ENCODE results near the gene FAM81B. TPM values are rescaled to one million over a fixed set of nuclear protein-coding genes. Genes with fewer than 3 reads are reported as not detected.

FAM81B gene
- total and polyA plus RNA-seq, 4 donors, result not detected

DNA sequence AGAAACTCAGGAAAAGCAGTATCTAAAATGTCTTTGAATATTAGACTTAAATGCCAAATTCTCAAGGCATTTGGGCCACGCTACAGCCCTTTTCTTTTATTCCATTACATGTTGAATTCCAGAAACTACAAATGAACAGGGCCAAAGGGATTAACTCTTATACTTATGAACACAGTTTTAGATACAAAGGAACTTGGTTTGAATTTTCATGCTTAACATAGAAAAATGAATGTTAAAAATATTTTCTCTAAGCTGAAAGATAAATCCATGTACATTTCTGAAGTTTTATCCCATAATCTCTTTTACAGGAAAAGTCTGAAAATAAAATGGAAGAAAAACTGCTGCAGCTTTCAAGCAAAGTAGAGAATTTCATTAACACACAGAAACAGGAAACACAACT, 56.8 kb downstream of the FAM81B start (continued):
- TF ChIP-seq, protein P1, sequence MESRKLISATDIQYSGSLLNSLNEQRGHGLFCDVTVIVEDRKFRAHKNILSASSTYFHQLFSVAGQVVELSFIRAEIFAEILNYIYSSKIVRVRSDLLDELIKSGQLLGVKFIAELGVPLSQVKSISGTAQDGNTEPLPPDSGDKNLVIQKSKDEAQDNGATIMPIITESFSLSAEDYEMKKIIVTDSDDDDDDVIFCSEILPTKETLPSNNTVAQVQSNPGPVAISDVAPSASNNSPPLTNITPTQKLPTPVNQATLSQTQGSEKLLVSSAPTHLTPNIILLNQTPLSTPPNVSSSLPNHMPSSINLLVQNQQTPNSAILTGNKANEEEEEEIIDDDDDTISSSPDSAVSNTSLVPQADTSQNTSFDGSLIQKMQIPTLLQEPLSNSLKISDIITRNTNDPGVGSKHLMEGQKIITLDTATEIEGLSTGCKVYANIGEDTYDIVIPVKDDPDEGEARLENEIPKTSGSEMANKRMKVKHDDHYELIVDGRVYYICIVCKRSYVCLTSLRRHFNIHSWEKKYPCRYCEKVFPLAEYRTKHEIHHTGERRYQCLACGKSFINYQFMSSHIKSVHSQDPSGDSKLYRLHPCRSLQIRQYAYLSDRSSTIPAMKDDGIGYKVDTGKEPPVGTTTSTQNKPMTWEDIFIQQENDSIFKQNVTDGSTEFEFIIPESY (IDR thresholded peaks at IDR 0.05), result no peak
- TF ChIP-seq TAF1 (conservative IDR thresholded peaks at IDR 0.05) (no peak), FOXA1 (IDR thresholded peaks at IDR 0.05) (no peak)

- no peaks in the 10 kb centered on the region for H3K4me1 ChIP-seq (ENCODE audit: control insufficient read depth in 4 of 4, insufficient read depth in 4 of 4, low read length in 3 of 4)
- no peak for TF ChIP-seq GABPA (IDR thresholded peaks at IDR 0.05 in 1 of 2, conservative IDR thresholded peaks at IDR 0.05 in 1 of 2)
- no peak for DNase-seq (ENCODE audit: low spot score)
- no peak overlapping the region for H3K4me3 ChIP-seq (ENCODE audit: low read depth in 1 of 3, low read length in 3 of 3)
- H3K36me3 ChIP-seq (ENCODE audit: control insufficient read depth in 4 of 4, insufficient read depth in 3 of 4, low read depth in 1 of 4, low read length in 3 of 4), result no peaks in the 10 kb centered on the region
- no peak overlapping the region for H3K27ac ChIP-seq (ENCODE audit: low read depth in 1 of 2, low read length in 2 of 2)
- H3K27me3 ChIP-seq (ENCODE audit: control insufficient read depth in 4 of 4, insufficient read depth in 4 of 4, low read length in 3 of 4), result no peaks in the 10 kb centered on the region
- H3K9ac ChIP-seq (ENCODE audit: low read depth in 1 of 2, low read length in 2 of 2), result no peak overlapping the region
- H3K9me3 ChIP-seq (ENCODE audit: control insufficient read depth in 4 of 4, low read length in 3 of 4), result no peaks in the 10 kb centered on the region
These were observed 57.6 kb downstream of the FAM81B start for GRCh38 chr5:95448789-95449188.

GRCh38 chr5:95449460-95449859, 58.3 kb downstream of the FAM81B start:
- H3K9ac ChIP-seq (ENCODE audit: low read depth in 1 of 2, low read length in 2 of 2), result no peak overlapping the region
- no peak overlapping the region for H3K27ac ChIP-seq (ENCODE audit: low read depth in 1 of 2, low read length in 2 of 2)
- H3K9me3 ChIP-seq (ENCODE audit: control insufficient read depth in 4 of 4, low read length in 3 of 4), result no peaks in the 10 kb centered on the region
- no peak overlapping the region for H3K4me3 ChIP-seq (ENCODE audit: low read depth in 1 of 3, low read length in 3 of 3)
- H3K4me1 ChIP-seq (ENCODE audit: control insufficient read depth in 4 of 4, insufficient read depth in 4 of 4, low read length in 3 of 4), result no peaks in the 10 kb centered on the region
- no peak for DNase-seq (ENCODE audit: low spot score)
- H3K27me3 ChIP-seq (ENCODE audit: control insufficient read depth in 4 of 4, insufficient read depth in 4 of 4, low read length in 3 of 4), result no peaks in the 10 kb centered on the region
- H3K36me3 ChIP-seq (ENCODE audit: control insufficient read depth in 4 of 4, insufficient read depth in 3 of 4, low read depth in 1 of 4, low read length in 3 of 4), result no peaks in the 10 kb centered on the region
- 83% methylated on average over 2 of the region's 2 CpGs for WGBS
- TF ChIP-seq HNF4A (conservative IDR thresholded peaks at IDR 0.05) (no peak), HNF4G (IDR thresholded peaks at IDR 0.05) (no peak), RAD21 (IDR thresholded peaks at IDR 0.05) (no peak), GABPA (IDR thresholded peaks at IDR 0.05 in 1 of 2, conservative IDR thresholded peaks at IDR 0.05 in 1 of 2) (no peak), CTCF (IDR thresholded peaks at IDR 0.05; ENCODE audit: low read depth, low read length, missing input control) (no peak), FOXA2 (IDR thresholded peaks at IDR 0.05) (no peak), TAF1 (conservative IDR thresholded peaks at IDR 0.05) (no peak), JUND (IDR thresholded peaks at IDR 0.05) (no peak), FOXA1 (IDR thresholded peaks at IDR 0.05) (no peak), NR2F2 (IDR thresholded peaks at IDR 0.05) (no peak), EGR1 (IDR thresholded peaks at IDR 0.05; ENCODE audit: low read depth in 2 of 2) (no peak), SP1 (IDR thresholded peaks at IDR 0.05) (no peak), ATF3 (IDR thresholded peaks at IDR 0.05) (no peak), RXRA (IDR thresholded peaks at IDR 0.05) (no peak), YY1 (IDR thresholded peaks at IDR 0.05) (no peak)
- TF ChIP-seq, protein P1 (IDR thresholded peaks at IDR 0.05), result no peak
- TF ChIP-seq, protein P2, sequence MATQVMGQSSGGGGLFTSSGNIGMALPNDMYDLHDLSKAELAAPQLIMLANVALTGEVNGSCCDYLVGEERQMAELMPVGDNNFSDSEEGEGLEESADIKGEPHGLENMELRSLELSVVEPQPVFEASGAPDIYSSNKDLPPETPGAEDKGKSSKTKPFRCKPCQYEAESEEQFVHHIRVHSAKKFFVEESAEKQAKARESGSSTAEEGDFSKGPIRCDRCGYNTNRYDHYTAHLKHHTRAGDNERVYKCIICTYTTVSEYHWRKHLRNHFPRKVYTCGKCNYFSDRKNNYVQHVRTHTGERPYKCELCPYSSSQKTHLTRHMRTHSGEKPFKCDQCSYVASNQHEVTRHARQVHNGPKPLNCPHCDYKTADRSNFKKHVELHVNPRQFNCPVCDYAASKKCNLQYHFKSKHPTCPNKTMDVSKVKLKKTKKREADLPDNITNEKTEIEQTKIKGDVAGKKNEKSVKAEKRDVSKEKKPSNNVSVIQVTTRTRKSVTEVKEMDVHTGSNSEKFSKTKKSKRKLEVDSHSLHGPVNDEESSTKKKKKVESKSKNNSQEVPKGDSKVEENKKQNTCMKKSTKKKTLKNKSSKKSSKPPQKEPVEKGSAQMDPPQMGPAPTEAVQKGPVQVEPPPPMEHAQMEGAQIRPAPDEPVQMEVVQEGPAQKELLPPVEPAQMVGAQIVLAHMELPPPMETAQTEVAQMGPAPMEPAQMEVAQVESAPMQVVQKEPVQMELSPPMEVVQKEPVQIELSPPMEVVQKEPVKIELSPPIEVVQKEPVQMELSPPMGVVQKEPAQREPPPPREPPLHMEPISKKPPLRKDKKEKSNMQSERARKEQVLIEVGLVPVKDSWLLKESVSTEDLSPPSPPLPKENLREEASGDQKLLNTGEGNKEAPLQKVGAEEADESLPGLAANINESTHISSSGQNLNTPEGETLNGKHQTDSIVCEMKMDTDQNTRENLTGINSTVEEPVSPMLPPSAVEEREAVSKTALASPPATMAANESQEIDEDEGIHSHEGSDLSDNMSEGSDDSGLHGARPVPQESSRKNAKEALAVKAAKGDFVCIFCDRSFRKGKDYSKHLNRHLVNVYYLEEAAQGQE (IDR thresholded peaks at IDR 0.05), result no peak
- TF ChIP-seq, protein P3, sequence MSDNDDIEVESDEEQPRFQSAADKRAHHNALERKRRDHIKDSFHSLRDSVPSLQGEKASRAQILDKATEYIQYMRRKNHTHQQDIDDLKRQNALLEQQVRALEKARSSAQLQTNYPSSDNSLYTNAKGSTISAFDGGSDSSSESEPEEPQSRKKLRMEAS (IDR thresholded peaks at IDR 0.05), result no peak
